ENCODE results near the gene GNB2. TPM values are rescaled to one million over a fixed set of nuclear protein-coding genes. Genes with fewer than 3 reads are reported as not detected.
A peak's percentile ranks its signal among the peaks of the same experiment; 100 is the strongest.

The GNB2 gene
- total RNA-seq, 1 experiment from 2014 or later = 174 TPM

GRCh38 chr7:100681491-100682227, 8.1 kb downstream of the GNB2 start:
- Histone ChIP-seq H3T11ph (ENCODE audit: low read length) (no peak overlapping the region), H3K27ac (ENCODE audit: insufficient read length, low read depth, low read length) (no peak overlapping the region), H3K4ac (ENCODE audit: low read depth, low read length) (no peak overlapping the region), H3K9me3 (ENCODE audit: control insufficient read depth, low read depth, low read length) (no peaks in the 10 kb centered on the region), H3K79me2 (ENCODE audit: insufficient read depth, low read length) (no peaks in the 10 kb centered on the region), H2AK5ac (ENCODE audit: insufficient read length, low read length) (no peak overlapping the region), H2BK12ac (ENCODE audit: insufficient read length, low read depth, low read length) (no peak overlapping the region), H3K56ac (ENCODE audit: insufficient read length, low read depth, low read length) (no peak overlapping the region), H4K91ac (ENCODE audit: insufficient read length, low read depth, low read length) (no peak overlapping the region), H2BK15ac (ENCODE audit: low read depth, low read length) (no peak overlapping the region), H3K27me3 (ENCODE audit: insufficient read depth, low read length) (no peaks in the 10 kb centered on the region), H2BK120ac (ENCODE audit: low read depth, low read length, poor library complexity, severe bottlenecking) (no peak overlapping the region), H3K4me1 (ENCODE audit: insufficient read depth, low read length) (no peaks in the 10 kb centered on the region), H3K18ac (ENCODE audit: insufficient read length, low read depth, low read length) (no peak overlapping the region), H3K4me2 (ENCODE audit: insufficient read depth, insufficient read length, low read length) (no peak overlapping the region), H4K20me1 (ENCODE audit: control insufficient read depth, insufficient read depth, insufficient read length) (no peaks in the 10 kb centered on the region), H2BK20ac (ENCODE audit: low read depth, low read length, poor library complexity, severe bottlenecking) (no peak overlapping the region), H3K9ac (ENCODE audit: extremely low read depth, insufficient read length, low read length) (no peak overlapping the region), H4K8ac (replicated peaks; ENCODE audit: insufficient read length, low read depth, low read length) (no peak overlapping the region), H3K79me1 (ENCODE audit: insufficient read depth, low read depth, low read length, poor library complexity, severe bottlenecking) (no peaks in the 10 kb centered on the region), H3K23me2 (ENCODE audit: insufficient read length, low read depth, low read length, poor library complexity, severe bottlenecking) (no peaks in the 10 kb centered on the region), H3K23ac (ENCODE audit: insufficient read length, low read depth, low read length) (no peak overlapping the region), H4K5ac (ENCODE audit: insufficient read length, low read depth, low read length) (no peak overlapping the region), H2AFZ (ENCODE audit: low read length) (no peak overlapping the region), H3K14ac (ENCODE audit: insufficient read depth, low read length) (no peak overlapping the region), H2BK5ac (ENCODE audit: insufficient read length, low read length) (no peak overlapping the region)
- Mint-ChIP-seq H3K4me3 (no peak overlapping the region), H3K27me3 (ENCODE audit: low read depth) (peaks cover 3% of the 10 kb centered on the region), H3K27ac (peak overlapping the region in 1 of 3 experiments; percentile 61; a peak in 1 of 7 replicates), H3K36me3 (ENCODE audit: insufficient read depth in 1 of 3, low read depth in 3 of 3) (peaks cover 26 to 77% (median 70%) of the 10 kb centered on the region in 3 experiments), H3K4me1 (peaks cover 2 to 14% of the 10 kb centered on the region in 2 experiments; a peak in 3 of 4 replicates), H3K9me3 (no peaks in the 10 kb centered on the region)
- WGBS (ENCODE audit: extremely low coverage, insufficient read length, low lambda C conversion rate) = no CpG with 5 or more reads among the region's 29 CpGs
- no peak for TF ChIP-seq CTCF (conservative IDR thresholded peaks at IDR 0.05)
- no peak for DNase-seq
